ENCODE results near the gene ATG9A.

DNA sequence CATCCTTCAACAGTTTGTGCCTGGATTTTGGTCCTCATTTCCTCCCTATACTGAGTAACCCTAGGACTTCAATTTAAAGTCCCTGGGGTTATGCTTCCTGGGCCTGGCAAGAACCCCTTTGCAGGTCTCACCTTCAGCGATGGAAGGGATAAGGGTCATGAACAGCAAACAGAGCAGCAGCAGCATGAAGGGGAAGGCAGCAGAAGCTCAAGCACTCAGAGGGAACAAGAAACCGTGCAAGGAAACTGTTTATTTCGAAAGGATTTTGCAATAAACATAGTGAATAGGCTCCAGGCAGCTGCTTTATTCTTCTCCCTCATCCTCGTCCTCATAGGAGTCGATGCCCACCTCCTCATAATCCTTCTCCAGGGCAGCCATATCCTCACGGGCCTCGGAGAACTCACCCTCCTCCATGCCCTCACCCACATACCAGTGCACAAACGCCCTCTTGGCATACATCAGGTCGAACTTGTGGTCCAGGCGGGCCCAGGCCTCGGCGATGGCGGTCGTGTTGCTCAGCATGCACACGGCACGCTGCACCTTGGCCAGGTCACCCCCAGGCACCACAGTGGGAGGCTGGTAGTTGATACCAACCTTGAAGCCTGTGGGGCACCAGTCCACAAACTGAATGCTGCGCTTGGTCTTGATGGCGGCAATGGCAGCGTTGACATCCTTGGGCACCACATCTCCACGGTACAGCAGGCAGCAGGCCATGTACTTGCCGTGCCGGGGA is 20.8 kb upstream of the ATG9A start:
- TF ChIP-seq POLR2A (IDR thresholded peaks at IDR 0.05) (no peak), EP300 (IDR thresholded peaks at IDR 0.05) (no peak)
- TF ChIP-seq, protein P1, sequence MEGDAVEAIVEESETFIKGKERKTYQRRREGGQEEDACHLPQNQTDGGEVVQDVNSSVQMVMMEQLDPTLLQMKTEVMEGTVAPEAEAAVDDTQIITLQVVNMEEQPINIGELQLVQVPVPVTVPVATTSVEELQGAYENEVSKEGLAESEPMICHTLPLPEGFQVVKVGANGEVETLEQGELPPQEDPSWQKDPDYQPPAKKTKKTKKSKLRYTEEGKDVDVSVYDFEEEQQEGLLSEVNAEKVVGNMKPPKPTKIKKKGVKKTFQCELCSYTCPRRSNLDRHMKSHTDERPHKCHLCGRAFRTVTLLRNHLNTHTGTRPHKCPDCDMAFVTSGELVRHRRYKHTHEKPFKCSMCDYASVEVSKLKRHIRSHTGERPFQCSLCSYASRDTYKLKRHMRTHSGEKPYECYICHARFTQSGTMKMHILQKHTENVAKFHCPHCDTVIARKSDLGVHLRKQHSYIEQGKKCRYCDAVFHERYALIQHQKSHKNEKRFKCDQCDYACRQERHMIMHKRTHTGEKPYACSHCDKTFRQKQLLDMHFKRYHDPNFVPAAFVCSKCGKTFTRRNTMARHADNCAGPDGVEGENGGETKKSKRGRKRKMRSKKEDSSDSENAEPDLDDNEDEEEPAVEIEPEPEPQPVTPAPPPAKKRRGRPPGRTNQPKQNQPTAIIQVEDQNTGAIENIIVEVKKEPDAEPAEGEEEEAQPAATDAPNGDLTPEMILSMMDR (IDR thresholded peaks at IDR 0.05): no peak
